Measurements from ENCODE around the gene ZNF343. TPM values are rescaled to one million over a fixed set of nuclear protein-coding genes. Genes with fewer than 3 reads are reported as not detected.
A peak's percentile ranks its signal among the peaks of the same experiment; 100 is the strongest.

Gene ZNF343
- total and polyA plus RNA-seq, 2 of the 4 experiments (the other 2 are of a cell fraction), result 7.8 to 26.2 TPM

- Histone ChIP-seq H2BK15ac (ENCODE audit: low read depth, low read length) (no peak within 1 kb of the TSS), H2BK120ac (ENCODE audit: low read depth, low read length) (no peak within 1 kb of the TSS), H3K4me3 (ENCODE audit: insufficient read depth, low read depth, low read length) (no peak within 1 kb of the TSS), H3K36me3 (ENCODE audit: control insufficient read depth, insufficient read depth, low read length) (no peaks in the 10 kb centered on the region), H2AFZ (replicated peaks; ENCODE audit: low read length, poor library complexity) (peak within 1 kb of the TSS; percentile 58), H4K5ac (ENCODE audit: low read depth, low read length) (no peak within 1 kb of the TSS), H3K9ac (ENCODE audit: low read depth, low read length) (no peak within 1 kb of the TSS), H2AK9ac (replicated peaks; ENCODE audit: low read depth, low read length, poor library complexity) (no peak within 1 kb of the TSS), H3K9me3 (ENCODE audit: control insufficient read depth, insufficient read depth, low read length) (no peaks in the 10 kb centered on the region), H2AK5ac (ENCODE audit: low read depth, low read length) (no peak within 1 kb of the TSS), H2BK5ac (ENCODE audit: low read depth, low read length, poor library complexity, severe bottlenecking) (no peak within 1 kb of the TSS), H4K8ac (ENCODE audit: low read depth in 2 of 2, low read length in 2 of 2) (no peak within 1 kb of the TSS), H3K4ac (ENCODE audit: low read depth, low read length) (no peak within 1 kb of the TSS), H3K9me1 (ENCODE audit: insufficient read depth, low read length) (no peaks in the 10 kb centered on the region; the same call in 1 of the 2 replicates), H4K20me1 (ENCODE audit: insufficient read depth, low read length) (no peaks in the 10 kb centered on the region), H3K18ac (ENCODE audit: low read depth, low read length) (no peak within 1 kb of the TSS), H3K27ac (ENCODE audit: insufficient read depth, low read length) (no peak within 1 kb of the TSS), H3K27me3 (ENCODE audit: control insufficient read depth, insufficient read depth, low read length) (peaks cover 59% of the 10 kb centered on the region), H4K91ac (ENCODE audit: insufficient read depth, low read depth, low read length) (no peak within 1 kb of the TSS), H3K79me1 (ENCODE audit: low read depth in 1 of 2, low read length in 2 of 2) (no peaks in the 10 kb centered on the region), H3K4me1 (ENCODE audit: control insufficient read depth, insufficient read depth, low read length) (no peaks in the 10 kb centered on the region), H3K56ac (ENCODE audit: extremely low read depth, insufficient read depth, low read length) (no peak within 1 kb of the TSS), H3K4me2 (ENCODE audit: low read depth, low read length) (no peak within 1 kb of the TSS), H3K14ac (replicated peaks; ENCODE audit: low read depth, low read length) (no peak within 1 kb of the TSS), H2BK20ac (ENCODE audit: low read depth, low read length) (no peak within 1 kb of the TSS), H3K23ac (ENCODE audit: low read depth, low read length) (no peak within 1 kb of the TSS)
- 62% methylated on average over 7 of the region's 13 CpGs; no CpG with 5 or more reads in 1 of the 2 experiments for WGBS, 2 experiments (ENCODE audit: extremely low coverage in 2 of 2, insufficient read length in 1 of 2)
- TF ChIP-seq NFE2L2 (IDR thresholded peaks at IDR 0.05; ENCODE audit: low read depth, low read length) (no peak), FOS (IDR thresholded peaks at IDR 0.05; ENCODE audit: low read depth, low read length) (no peak), MAZ (IDR thresholded peaks at IDR 0.05; ENCODE audit: borderline replicate concordance, low read depth, low read length) (no peak), CTCF (conservative IDR thresholded peaks at IDR 0.05; ENCODE audit: low read depth, low read length) (no peak), SMC3 (IDR thresholded peaks at IDR 0.05; ENCODE audit: low read depth, low read length) (no peak), POLR2A (IDR thresholded peaks at IDR 0.05; ENCODE audit: low read depth, low read length) (no peak), ELK1 (IDR thresholded peaks at IDR 0.05; ENCODE audit: borderline replicate concordance, low read depth, low read length) (no peak), CEBPB (IDR thresholded peaks at IDR 0.05; ENCODE audit: low read depth, low read length) (no peak), MAFK (IDR thresholded peaks at IDR 0.05; ENCODE audit: low read depth, low read length) (no peak), RFX5 (IDR thresholded peaks at IDR 0.05; ENCODE audit: low read depth, low read length) (no peak), RAD21 (IDR thresholded peaks at IDR 0.05; ENCODE audit: low read length) (no peak), MXI1 (IDR thresholded peaks at IDR 0.05; ENCODE audit: borderline replicate concordance, low read depth, low read length) (no peak), BHLHE40 (IDR thresholded peaks at IDR 0.05; ENCODE audit: low read depth, low read length) (no peak), RCOR1 (IDR thresholded peaks at IDR 0.05; ENCODE audit: insufficient replicate concordance, low read length) (no peak), CHD1 (IDR thresholded peaks at IDR 0.05; ENCODE audit: low read depth, low read length) (no peak), USF2 (IDR thresholded peaks at IDR 0.05; ENCODE audit: low read depth, low read length) (no peak)
- BruUV-seq (replicated peaks), result no TSS peak
- DNase-seq (no peak), ATAC-seq (ENCODE audit: low read depth) (no peak)
- CTCF ChIA-PET, result no interaction called here
- POLR2A ChIA-PET (ENCODE audit: unreplicated experiment), result no interaction called here
- in situ Hi-C loops (cut with MboI; ENCODE audit: low sequenced_read_pairs) (no loop called here), intact Hi-C loops (cut with micrococcal nuclease) (loop anchor here (5.0 kb wide), 1 partner anchor 46 kb away; no protein-coding TSS in a partner anchor), dilution Hi-C loops (cut with HindIII; ENCODE audit: low sequenced_read_pairs, unreplicated experiment) (no loop called here)
Measured at GRCh38 chr20:2536560-2536986, 27.9 kb upstream of the ZNF343 start, which contains the start of gene TMC2. Gene TMC2, plus strand, starts transcription at chr20:2536573. Its CDS starts 49 bp downstream, at chr20:2536622.

Data from IMR-90 (cell line).